Stromal cell of bone marrow (primary cell): ENCODE results near the gene VPS18.

Source experiments
- DNase-seq: peaks from one replicate; pipeline ENCODE4 v3.0.0-alpha.2; 2012; ENCODE audit warnings: low read depth

Gene VPS18

DNA sequence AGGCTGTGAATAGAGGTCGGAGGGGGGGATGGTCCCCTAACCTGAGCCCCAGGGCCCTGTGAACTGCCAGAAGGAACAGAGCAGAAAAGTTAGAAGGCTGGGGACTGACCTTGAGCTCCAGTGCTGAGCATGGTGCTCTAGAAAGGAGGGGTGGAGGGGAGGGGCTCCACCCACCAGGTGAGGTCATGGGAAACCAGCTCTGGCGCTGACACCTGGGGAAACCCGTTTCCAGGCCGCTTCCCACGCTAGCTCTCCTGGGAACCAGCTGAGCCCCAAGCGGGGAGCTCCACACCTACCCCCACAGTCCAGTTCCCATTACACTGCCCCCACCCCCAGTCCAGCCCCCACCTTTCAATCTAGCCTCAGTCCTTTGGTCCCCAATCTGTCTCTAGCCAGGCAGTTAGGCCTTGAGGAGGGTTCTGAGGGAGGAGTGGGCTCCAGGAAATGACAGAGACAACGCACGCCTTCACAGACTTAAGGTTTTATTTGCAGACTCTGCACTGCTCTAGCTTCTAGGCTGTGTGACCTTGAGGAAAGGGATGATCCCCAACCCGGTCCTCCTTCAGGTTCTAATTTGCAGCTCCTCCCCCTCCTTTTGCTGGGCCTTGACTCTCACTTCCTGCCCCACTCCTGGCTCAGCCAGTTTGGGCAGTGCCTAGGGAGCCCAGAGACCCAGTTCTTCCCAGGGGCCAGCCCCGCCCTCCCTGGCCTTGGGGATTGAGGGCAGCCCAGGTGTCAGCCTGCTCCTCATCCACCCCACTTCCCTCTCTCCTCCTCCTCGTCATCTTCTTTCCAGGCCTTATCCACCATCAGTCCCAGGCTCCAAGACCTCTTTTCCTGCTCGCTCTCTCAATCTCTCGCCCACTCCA lies 22.3 kb upstream of the VPS18 start:
- no peak for DNase-seq

- DNase-seq, result no peak
Observed at GRCh38 chr15:40872791-40873693, 21.2 kb upstream of the VPS18 start.

GRCh38 chr15:40873694-40874561 lies 20.3 kb upstream of the VPS18 start, which contains the start of gene RHOV:
Gene RHOV (minus strand): TSS chr15:40874234. CDS start chr15:40874139, 95 bp downstream.
- DNase-seq, result no peak

GRCh38 chr15:40875991-40876730 lies 18.1 kb upstream of the VPS18 start:
- DNase-seq, result no peak

DNA sequence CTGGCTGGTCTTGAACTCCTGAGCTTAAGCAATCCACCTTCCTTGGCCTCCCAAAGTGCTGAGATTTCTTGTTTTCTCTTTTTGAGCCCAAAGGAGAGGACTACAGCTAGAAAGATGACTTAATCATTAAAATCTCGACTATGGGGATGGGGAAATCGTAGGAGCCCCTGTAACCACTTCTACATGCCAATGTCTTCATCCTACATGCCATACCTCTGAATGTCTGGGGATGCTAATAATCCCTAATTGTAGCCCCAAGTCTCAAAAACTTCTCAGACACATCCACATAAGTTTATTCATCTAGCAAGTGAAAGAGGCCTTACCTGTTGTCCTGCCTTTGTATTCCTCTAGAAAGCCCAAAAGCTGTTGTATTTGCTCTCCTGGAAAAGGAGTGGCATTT lies 16.6 kb upstream of the VPS18 start:
- no peak for DNase-seq

DNA sequence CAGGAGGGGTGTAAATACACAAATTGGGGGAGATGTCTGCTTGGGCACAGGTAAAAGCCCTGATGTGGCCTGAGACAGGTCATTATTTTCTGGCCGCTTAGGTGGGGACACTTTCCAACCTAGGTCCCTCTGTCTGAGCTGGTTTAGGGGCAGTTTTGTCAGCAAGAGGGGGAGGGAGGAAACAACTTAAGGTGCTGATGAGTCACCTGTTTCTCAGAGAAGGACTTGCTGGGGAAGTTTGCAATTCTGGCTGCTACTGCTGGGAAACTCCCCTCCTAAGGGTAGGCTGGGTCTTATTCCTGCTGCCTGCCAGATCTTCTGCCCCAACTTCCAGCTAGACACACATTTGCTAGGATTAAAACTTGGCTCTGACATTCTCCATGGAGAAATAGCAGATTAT lies 15.5 kb upstream of the VPS18 start:
- no peak for DNase-seq

DNA sequence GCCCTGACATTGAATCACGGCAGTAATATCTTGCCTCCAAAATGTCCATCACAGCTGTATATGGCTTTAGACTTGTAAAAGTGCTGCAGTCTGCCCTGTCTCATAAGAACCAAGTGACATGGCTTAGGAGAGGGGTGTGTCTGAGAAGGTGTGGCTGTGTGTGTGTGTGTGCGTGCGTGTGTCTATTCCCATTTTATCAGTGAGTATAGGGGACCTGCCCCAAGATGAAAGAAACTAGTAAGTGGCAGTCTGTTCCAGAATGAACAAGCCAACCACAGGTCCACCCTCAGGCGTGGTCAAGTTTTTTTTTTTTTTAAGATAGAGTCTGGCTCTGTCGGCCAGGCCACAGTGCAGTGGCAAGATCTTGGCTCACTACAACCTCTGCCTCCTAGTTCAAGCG lies 14.6 kb upstream of the VPS18 start:
- no peak for DNase-seq

- no peak for DNase-seq
Observed at GRCh38 chr15:40881351-40881750, 12.9 kb upstream of the VPS18 start.

- no peak for DNase-seq
Observed at GRCh38 chr15:40886586-40886985, 7.7 kb upstream of the VPS18 start.

DNA sequence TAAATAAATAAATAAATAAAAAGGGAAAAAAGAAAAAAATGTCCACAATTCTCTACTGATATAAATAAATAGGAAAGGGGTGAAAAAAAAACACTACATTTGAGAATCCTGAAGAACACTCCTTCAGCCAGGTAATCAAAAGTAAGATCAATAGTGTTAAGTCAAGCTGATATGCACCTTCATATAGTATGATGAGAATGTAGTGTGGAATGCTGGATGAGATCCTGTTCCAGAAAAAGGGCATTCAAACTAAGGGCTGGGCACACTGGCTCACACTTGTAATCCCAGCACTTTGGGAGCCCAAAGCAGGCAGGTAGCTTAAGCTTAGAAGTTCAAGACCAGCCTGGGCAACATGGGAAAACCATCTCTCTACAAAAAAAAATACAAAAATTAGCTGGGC lies 5.1 kb upstream of the VPS18 start:
- no peak for DNase-seq

GRCh38 chr15:40891138-40891537 lies 3.1 kb upstream of the VPS18 start:
- DNase-seq, result no peak

GRCh38 chr15:40891810-40892446 lies 2.3 kb upstream of the VPS18 start:
- DNase-seq, result peak; percentile 22

- DNase-seq, result no peak
Observed at GRCh38 chr15:40892447-40893012, 1.7 kb upstream of the VPS18 start.

- no peak for DNase-seq
Observed at GRCh38 chr15:40893019-40893670, 1.1 kb upstream of the VPS18 start.

- peak; percentile 65 for DNase-seq
Observed at GRCh38 chr15:40894681-40895448, 615 bp downstream of the VPS18 start.

- DNase-seq, result no peak
Observed at GRCh38 chr15:40899536-40900207, 5.4 kb downstream of the VPS18 start.

DNA sequence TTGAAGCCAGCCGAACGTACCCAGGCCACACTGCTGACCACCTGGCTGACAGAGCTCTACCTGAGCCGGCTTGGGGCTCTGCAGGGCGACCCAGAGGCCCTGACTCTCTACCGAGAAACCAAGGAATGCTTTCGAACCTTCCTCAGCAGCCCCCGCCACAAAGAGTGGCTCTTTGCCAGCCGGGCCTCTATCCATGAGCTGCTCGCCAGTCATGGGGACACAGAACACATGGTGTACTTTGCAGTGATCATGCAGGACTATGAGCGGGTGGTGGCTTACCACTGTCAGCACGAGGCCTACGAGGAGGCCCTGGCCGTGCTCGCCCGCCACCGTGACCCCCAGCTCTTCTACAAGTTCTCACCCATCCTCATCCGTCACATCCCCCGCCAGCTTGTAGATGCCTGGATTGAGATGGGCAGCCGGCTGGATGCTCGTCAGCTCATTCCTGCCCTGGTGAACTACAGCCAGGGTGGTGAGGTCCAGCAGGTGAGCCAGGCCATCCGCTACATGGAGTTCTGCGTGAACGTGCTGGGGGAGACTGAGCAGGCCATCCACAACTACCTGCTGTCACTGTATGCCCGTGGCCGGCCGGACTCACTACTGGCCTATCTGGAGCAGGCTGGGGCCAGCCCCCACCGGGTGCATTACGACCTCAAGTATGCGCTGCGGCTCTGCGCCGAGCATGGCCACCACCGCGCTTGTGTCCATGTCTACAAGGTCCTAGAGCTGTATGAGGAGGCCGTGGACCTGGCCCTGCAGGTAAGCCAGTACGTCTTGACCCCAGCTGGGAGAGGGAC lies 6.2 kb downstream of the VPS18 start:
- no peak for DNase-seq

GRCh38 chr15:40901053-40901443 lies 6.8 kb downstream of the VPS18 start:
- DNase-seq, result no peak
